H1 (cell line): Measurements from ENCODE around the gene PRPF18. TPM values are rescaled to one million over a fixed set of nuclear protein-coding genes. Genes with fewer than 3 reads are reported as not detected.

Experiments used
- CTCF ChIA-PET: fragments of 300-600 bp; sonication (Branson Sonifier 250); formaldehyde crosslinking; loops from one replicate; lab custom pipeline; 2021; ENCODE audit not compliant: partially characterized antibody; lab: Charles Lee
- POLR2A ChIA-PET: fragments of 300-600 bp; sonication (Branson Sonifier 250); formaldehyde crosslinking; loops from one replicate; lab custom pipeline; 2021; ENCODE audit warnings: inconsistent platforms; ENCODE audit not compliant: partially characterized antibody; lab: Charles Lee
- DNase-seq, 2 experiments: peaks; one replicate each; pipeline versions ENCODE4 v3.0.0 to v3.0.0-alpha.2; 2010 to 2022; ENCODE audit warnings: low spot score in 2 of 2, low read depth in 1 of 2, mixed read lengths in 1 of 2
- FAIRE-seq: peaks from 2 replicates; lab custom pipeline; 2011; peaks lifted over from hg19 to GRCh38; lab: Jason Lieb, UNC
- H2AFZ ChIP-seq: 2 replicates; pipeline ENCODE4 v1.8.1; 2012; ENCODE audit warnings: low read length, inconsistent platforms
- H2AK5ac ChIP-seq: 2 replicates; pipeline ENCODE4 v1.6.1; 2013; ENCODE audit warnings: low read depth, low read length
- H2BK120ac ChIP-seq: replicated peaks from 2 replicates; pipeline ENCODE3; 2013; ENCODE audit warnings: low read depth, low read length, inconsistent platforms
- H2BK12ac ChIP-seq: 2 replicates; pipeline ENCODE4 v1.6.1; 2013; ENCODE audit warnings: low read depth, low read length
- H2BK15ac ChIP-seq: 2 replicates; pipeline ENCODE4 v1.6.1; 2013; ENCODE audit warnings: low read length
- H2BK20ac ChIP-seq: 2 replicates; pipeline ENCODE4 v1.6.1; 2013; ENCODE audit warnings: low read length
- H2BK5ac ChIP-seq: 2 replicates; pipeline ENCODE4 v1.6.1; 2013; ENCODE audit warnings: low read depth, low read length
- H3K14ac ChIP-seq: 2 replicates; pipeline ENCODE4 v1.6.1; 2013; ENCODE audit warnings: inconsistent platforms; ENCODE audit not compliant: insufficient read length
- H3K18ac ChIP-seq: 2 replicates; pipeline ENCODE4 v1.6.1; 2013; ENCODE audit warnings: low read length; ENCODE audit errors: extremely low read depth
- H3K23ac ChIP-seq: 2 replicates; pipeline ENCODE4 v1.6.1; 2013; ENCODE audit warnings: inconsistent platforms; ENCODE audit not compliant: insufficient read length
- H3K23me2 ChIP-seq: 2 replicates; pipeline ENCODE4 v1.6.1; 2013; ENCODE audit warnings: low read depth, low read length
- H3K27ac ChIP-seq: 2 replicates; pipeline ENCODE4 v1.6.1; 2011; ENCODE audit warnings: low read depth, low read length, inconsistent platforms
- H3K27me3 ChIP-seq, 4 experiments: replicated peaks in 1 of 4; 1 replicate in 1 of 4; 2 replicates in 3 of 4; pipeline versions ENCODE4 v1.6.1 to v1.8.1; 2011 to 2013; ENCODE audit warnings: low read length in 3 of 4, mild to moderate bottlenecking in 3 of 4, inconsistent platforms in 2 of 4, mixed read lengths in 2 of 4, moderate library complexity in 1 of 4; ENCODE audit not compliant: control insufficient read depth in 3 of 4, insufficient read depth in 3 of 4; ENCODE audit errors: extremely low read depth in 1 of 4
- H3K36me3 ChIP-seq, 4 experiments: 2 replicates each; pipeline versions ENCODE4 v1.6.1 to v1.8.1; 2011 to 2013; ENCODE audit warnings: mild to moderate bottlenecking in 4 of 4, low read length in 3 of 4, moderate library complexity in 2 of 4, control low read depth in 1 of 4, inconsistent platforms in 1 of 4; ENCODE audit not compliant: insufficient read depth in 4 of 4, control insufficient read depth in 2 of 4
- H3K4ac ChIP-seq: replicated peaks from 2 replicates; pipeline ENCODE3; 2013; ENCODE audit warnings: low read length, low read depth, mixed read lengths, inconsistent platforms; ENCODE audit not compliant: insufficient read length
- H3K4me1 ChIP-seq, 4 experiments: replicated peaks in 1 of 4; 1 replicate in 1 of 4; 2 replicates in 3 of 4; pipeline versions ENCODE4 v1.6.1 to v1.8.1; 2011 to 2013; ENCODE audit warnings: low read length in 3 of 4, inconsistent platforms in 2 of 4, mixed read lengths in 1 of 4; ENCODE audit not compliant: insufficient read depth in 4 of 4, control insufficient read depth in 3 of 4
- H3K4me2 ChIP-seq, 2 experiments: 2 replicates each; pipeline versions ENCODE4 v1.6.1 to v1.8.1; 2011 to 2013; ENCODE audit warnings: low read depth in 2 of 2, low read length in 2 of 2, control low read depth in 1 of 2, inconsistent platforms in 1 of 2, mild to moderate bottlenecking in 1 of 2; ENCODE audit not compliant: insufficient read depth in 1 of 2
- H3K4me3 ChIP-seq, 4 experiments: fragments of 200-600, 300-600 bp in 1 of 4; sonication (generic), shearing (Covaris generic), sonication (Bioruptor Twin) in 1 of 4; 2 replicates each; pipeline versions ENCODE4 v1.5.1 to v1.8.1; 2011 to 2016; ENCODE audit warnings: low read length in 4 of 4, low read depth in 3 of 4, control low read depth in 2 of 4, inconsistent platforms in 2 of 4, mild to moderate bottlenecking in 2 of 4, mixed read lengths in 1 of 4, moderate library complexity in 1 of 4; ENCODE audit not compliant: insufficient read depth in 2 of 4; ENCODE audit errors: extremely low read depth in 1 of 4
- H3K56ac ChIP-seq: replicated peaks from 2 replicates; pipeline ENCODE3; 2013; ENCODE audit warnings: low read depth, mild to moderate bottlenecking, mixed read lengths, low read length, inconsistent platforms; ENCODE audit not compliant: insufficient read length
- H3K79me1 ChIP-seq: 2 replicates; pipeline ENCODE4 v1.6.1; 2013; ENCODE audit warnings: low read depth, low read length, control low read depth
- H3K79me2 ChIP-seq, 2 experiments: 2 replicates each; pipeline versions ENCODE4 v1.6.1 to v1.8.1; 2012 to 2013; ENCODE audit warnings: low read length in 2 of 2, mild to moderate bottlenecking in 2 of 2, inconsistent platforms in 1 of 2; ENCODE audit not compliant: insufficient read depth in 2 of 2, control insufficient read depth in 1 of 2
- H3K9ac ChIP-seq, 4 experiments: replicated peaks in 1 of 4; 1 replicate in 1 of 4; 2 replicates in 3 of 4; pipeline versions ENCODE4 v1.6.1 to v1.8.1; 2011 to 2013; ENCODE audit warnings: low read depth in 3 of 4, low read length in 3 of 4, control low read depth in 2 of 4, mild to moderate bottlenecking in 2 of 4, moderate library complexity in 2 of 4, inconsistent platforms in 1 of 4; ENCODE audit errors: extremely low read depth in 1 of 4
- H3K9me3 ChIP-seq, 2 experiments: 2 replicates each; pipeline versions ENCODE4 v1.6.1 to v1.8.1; 2012 to 2013; ENCODE audit warnings: mild to moderate bottlenecking in 2 of 2, moderate library complexity in 2 of 2, control low read depth in 1 of 2, inconsistent platforms in 1 of 2, low read depth in 1 of 2, low read length in 1 of 2, mixed read lengths in 1 of 2; ENCODE audit not compliant: insufficient read depth in 2 of 2
- H4K20me1 ChIP-seq, 2 experiments: replicated peaks in 1 of 2; 2 replicates each; pipeline versions ENCODE3 to v1.8.1; 2011 to 2013; ENCODE audit warnings: inconsistent platforms in 2 of 2, low read length in 2 of 2, mild to moderate bottlenecking in 1 of 2; ENCODE audit not compliant: insufficient read depth in 2 of 2, control insufficient read depth in 1 of 2
- H4K5ac ChIP-seq: 2 replicates; pipeline ENCODE4 v1.6.1; 2013; ENCODE audit warnings: low read length, low read depth, mixed read lengths, inconsistent platforms; ENCODE audit not compliant: insufficient read length
- H4K8ac ChIP-seq: 2 replicates; pipeline ENCODE4 v1.8.0; 2013; ENCODE audit warnings: mild to moderate bottlenecking, moderate library complexity, low read length, inconsistent platforms; ENCODE audit not compliant: insufficient read depth; ENCODE audit errors: extremely low read depth
- H4K91ac ChIP-seq: replicated peaks from 2 replicates; pipeline ENCODE3; 2013; ENCODE audit warnings: low read length, mixed read lengths, inconsistent platforms; ENCODE audit not compliant: insufficient read length
- BACH1 ChIP-seq: IDR thresholded peaks from 2 replicates; pipeline ENCODE4 v1.6.1; 2012; ENCODE audit warnings: low read length, improper control_type of control experiment
- CBX5 ChIP-seq: fragments of 300-800, 300-1000 bp; sonication (generic); IDR thresholded peaks from 2 replicates; pipeline ENCODE4 v1.7.1; 2016; ENCODE audit warnings: antibody characterized with exemption, low read length, low read depth
- CHD2 ChIP-seq: IDR thresholded peaks from 2 replicates; pipeline ENCODE4 v1.6.1; 2012; ENCODE audit warnings: low read length, improper control_type of control experiment
- EZH2 ChIP-seq: fragments of 200-600 bp; sonication (generic); IDR thresholded peaks from 2 replicates; pipeline ENCODE4 v1.7.1; 2012; ENCODE audit warnings: low read depth, mild to moderate bottlenecking, moderate library complexity, low read length, inconsistent platforms; ENCODE audit not compliant: severe bottlenecking
- FOSL1 ChIP-seq: IDR thresholded peaks from 2 replicates; pipeline ENCODE4 v1.6.1; 2011; ENCODE audit warnings: mild to moderate bottlenecking, low read depth, low read length, moderate library complexity; ENCODE audit not compliant: insufficient read depth
- JUN ChIP-seq: IDR thresholded peaks from 2 replicates; pipeline ENCODE4 v1.6.1; 2011; ENCODE audit warnings: low read depth, mild to moderate bottlenecking, improper control_type of control experiment, low read length
- KDM1A ChIP-seq: fragments of 200-600, 300-600 bp; sonication (generic); IDR thresholded peaks from 2 replicates; pipeline ENCODE4 v1.7.1; 2016; ENCODE audit warnings: mild to moderate bottlenecking, low read length, borderline replicate concordance
- MAX ChIP-seq: IDR thresholded peaks from 2 replicates; pipeline ENCODE4 v1.6.1; 2012; ENCODE audit warnings: inconsistent platforms
- NRF1 ChIP-seq: IDR thresholded peaks from 2 replicates; pipeline ENCODE4 v1.6.1; 2011; ENCODE audit warnings: mild to moderate bottlenecking, low read depth, low read length, improper control_type of control experiment
- SIRT6 ChIP-seq: IDR thresholded peaks from one replicate; pipeline ENCODE4 v1.7.1; 2012; ENCODE audit warnings: low read length, inconsistent platforms
- SRF ChIP-seq: IDR thresholded peaks from 2 replicates; pipeline ENCODE4 v1.6.1; 2011; ENCODE audit warnings: mild to moderate bottlenecking, low read depth, low read length, moderate library complexity
- USF2 ChIP-seq: IDR thresholded peaks from 2 replicates; pipeline ENCODE4 v1.6.1; 2011; ENCODE audit warnings: low read length, improper control_type of control experiment
- YY1 ChIP-seq: IDR thresholded peaks from 2 replicates; pipeline ENCODE4 v1.6.1; 2011; ENCODE audit warnings: low read depth, mild to moderate bottlenecking, low read length
- WGBS, 2 experiments: shearing (Covaris generic) in 1 of 2; methylation state at CpG; one replicate each; pipeline versions ENCODE4 v1.1.6 to v1.1.7; 2013 to 2015; ENCODE audit warnings: low lambda C conversion rate in 2 of 2, mixed read lengths in 2 of 2, inconsistent platforms in 1 of 2, low coverage in 1 of 2, missing lambda C conversion rate in 1 of 2; ENCODE audit not compliant: insufficient replicate concordance in 2 of 2, insufficient coverage in 1 of 2, insufficient read length in 1 of 2; ENCODE audit errors: extremely low coverage in 1 of 2, missing lambda C conversion rate in 1 of 2; 5-methylcytosine and 5-hydroxymethylcytosine counted together
- polyA plus RNA-seq, 7 experiments: library from polyadenylated mRNA; depleted of rRNA in 3 of 7; stranded (reverse) in 5 of 7; unstranded in 2 of 7; fragments of >200 nt in 5 of 7; fragments of 200-250 nt in 2 of 7; gene quantifications; 1 replicate in 5 of 7; 2 replicates in 1 of 7; 4 replicates in 1 of 7; pipeline versions ENCODE4 v1.2.1 to v1.2.3, GENCODE V29; 2011 to 2013; ENCODE audit warnings: missing spikeins in 2 of 7, mixed read lengths in 2 of 7
- total RNA-seq: library from RNA; stranded (reverse); fragmentation: NEBNext Ultra II Directional; extraction: Animal tissue kit (Norgen Biotek cat#: 25700); gene quantifications from 2 replicates; pipeline ENCODE4 v1.2.1, GENCODE V29; 2021

PRPF18 gene
- total and polyA plus RNA-seq, 2 of the 8 experiments (the other 6 are each of a cell fraction or from before 2014, with no cell fraction given), result 3.8 to 12.6 TPM

- H3K4me3 ChIP-seq, result no peak overlapping the region
- H3K36me3 ChIP-seq, result peaks cover 0 to 13% (median 2%) of the 10 kb centered on the region in 4 experiments; a peak in 3 of 8 replicates
- H3K23ac ChIP-seq, result no peak overlapping the region
- no peak overlapping the region for H4K5ac ChIP-seq
- H3K4me1 ChIP-seq, result no peaks in the 10 kb centered on the region
- ChIA-PET POLR2A (no interaction called here), CTCF (interaction anchor here (0.7 kb wide), 2 partner anchors 25 to 459 kb away, joined by 3 read pairs; no protein-coding TSS in a partner anchor)
- no peak overlapping the region for H3K27ac ChIP-seq
- H2BK12ac ChIP-seq, result no peak overlapping the region
- no peak overlapping the region for H2BK15ac ChIP-seq
- FAIRE-seq (no peak), DNase-seq (no peak)
- H3K4ac ChIP-seq, result no peak overlapping the region
- no peak overlapping the region for H3K14ac ChIP-seq
- no peaks in the 10 kb centered on the region for H3K23me2 ChIP-seq
- no peaks in the 10 kb centered on the region for H4K20me1 ChIP-seq
- no peaks in the 10 kb centered on the region for H3K79me2 ChIP-seq
- no peak overlapping the region for H2BK20ac ChIP-seq
- H3K27me3 ChIP-seq, result no peaks in the 10 kb centered on the region
- H3K79me1 ChIP-seq, result no peaks in the 10 kb centered on the region
- H3K18ac ChIP-seq, result no peak overlapping the region
- peaks cover 10 to 17% of the 10 kb centered on the region in 2 experiments; a peak in 3 of 4 replicates for H3K9me3 ChIP-seq
- H4K8ac ChIP-seq, result no peak overlapping the region
- no peak overlapping the region for H3K56ac ChIP-seq
- no peak overlapping the region for H2BK5ac ChIP-seq
- H4K91ac ChIP-seq, result no peak overlapping the region
- H2AK5ac ChIP-seq, result no peak overlapping the region
- no peak overlapping the region for H2BK120ac ChIP-seq
- H3K9ac ChIP-seq, result no peak overlapping the region
- H3K4me2 ChIP-seq, result no peak overlapping the region
- H2AFZ ChIP-seq, result no peak overlapping the region
- 96% methylated on average over 5 of the region's 5 CpGs; no CpG with 5 or more reads in 1 of the 2 experiments for WGBS, 2 experiments
- TF ChIP-seq JUN (no peak), BACH1 (no peak), MAX (no peak), EZH2 (no peak), CHD2 (no peak), YY1 (no peak), SRF (no peak), KDM1A (no peak), NRF1 (no peak), USF2 (no peak), CBX5 (no peak), SIRT6 (no peak), FOSL1 (no peak)
These were observed 51.1 kb downstream of the PRPF18 start for GRCh38 chr10:13637894-13638293.
